Stimulated activated naive CD4-positive, alpha-beta T cell (primary cell): ENCODE results near the gene GPLD1.
A peak's percentile ranks its signal among the peaks of the same experiment; 100 is the strongest.

ENCODE experiments used
- DNase-seq, 6 experiments: peaks; one replicate each; lab custom pipeline; 2025; lab: John Stamatoyannopoulos, UW

Gene GPLD1

GRCh38 chr6:24455061-24455460 lies 34.3 kb downstream of the GPLD1 start:
- no peak for DNase-seq

DNA sequence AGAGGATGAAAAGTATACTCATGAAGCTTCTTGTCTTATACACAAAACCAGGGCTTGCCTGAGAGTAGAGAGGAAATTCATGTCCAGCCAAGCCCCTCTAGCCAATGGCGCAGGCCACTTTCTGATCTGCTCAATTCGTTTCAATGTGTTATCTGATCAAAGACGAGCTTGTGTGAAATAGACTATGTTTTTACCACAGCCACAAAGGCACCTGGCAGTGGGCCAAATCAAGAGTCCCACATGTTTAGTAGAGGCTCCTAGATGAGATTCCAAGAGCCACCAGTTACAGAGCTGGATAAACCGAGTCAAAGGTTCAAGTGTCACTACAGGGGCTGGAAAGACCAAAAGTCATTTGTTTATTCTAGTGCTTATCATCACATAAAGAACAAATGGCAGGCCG lies 34.9 kb downstream of the GPLD1 start:
- DNase-seq, result no peak

- DNase-seq, result no peak
Measured at GRCh38 chr6:24453921-24454320, 35.5 kb downstream of the GPLD1 start.

DNA sequence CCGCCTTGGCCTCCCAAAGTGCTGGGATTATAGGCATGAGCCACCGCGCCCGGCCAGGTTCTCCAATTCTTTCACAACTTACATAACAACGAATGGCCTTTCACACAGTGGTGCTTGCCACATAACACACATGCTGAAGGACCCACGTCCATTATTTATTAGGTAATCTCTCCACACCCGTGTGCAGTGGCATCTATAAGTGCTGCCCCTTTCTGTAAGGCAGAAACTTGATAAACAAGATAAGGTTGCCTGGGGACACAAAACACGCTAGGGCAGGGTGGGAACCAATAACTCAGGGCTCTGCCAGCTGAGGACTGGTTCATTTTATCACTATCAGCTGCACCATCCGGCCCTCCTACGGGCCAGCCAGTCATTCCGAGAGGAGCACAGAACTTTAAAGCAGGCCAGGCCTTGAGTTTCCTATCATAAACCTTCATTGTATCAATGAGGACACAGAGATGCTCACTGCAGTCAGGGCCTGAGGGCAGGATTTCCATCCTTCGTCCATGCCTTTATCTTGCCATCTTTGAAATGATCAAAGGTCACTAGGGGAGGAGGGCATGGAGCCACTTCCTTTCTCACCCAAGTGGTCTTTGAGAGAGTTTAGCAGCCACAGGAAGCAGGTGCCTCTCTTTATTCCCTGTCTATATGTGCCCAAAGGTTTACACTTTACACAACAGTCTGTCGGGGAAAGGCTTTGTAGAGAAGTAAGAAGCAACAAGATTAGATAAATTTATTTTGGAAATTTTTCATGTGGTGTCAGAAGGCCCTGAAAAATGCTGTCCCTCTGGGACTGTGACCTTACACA lies 37.6 kb downstream of the GPLD1 start:
- DNase-seq, result no peak

DNA sequence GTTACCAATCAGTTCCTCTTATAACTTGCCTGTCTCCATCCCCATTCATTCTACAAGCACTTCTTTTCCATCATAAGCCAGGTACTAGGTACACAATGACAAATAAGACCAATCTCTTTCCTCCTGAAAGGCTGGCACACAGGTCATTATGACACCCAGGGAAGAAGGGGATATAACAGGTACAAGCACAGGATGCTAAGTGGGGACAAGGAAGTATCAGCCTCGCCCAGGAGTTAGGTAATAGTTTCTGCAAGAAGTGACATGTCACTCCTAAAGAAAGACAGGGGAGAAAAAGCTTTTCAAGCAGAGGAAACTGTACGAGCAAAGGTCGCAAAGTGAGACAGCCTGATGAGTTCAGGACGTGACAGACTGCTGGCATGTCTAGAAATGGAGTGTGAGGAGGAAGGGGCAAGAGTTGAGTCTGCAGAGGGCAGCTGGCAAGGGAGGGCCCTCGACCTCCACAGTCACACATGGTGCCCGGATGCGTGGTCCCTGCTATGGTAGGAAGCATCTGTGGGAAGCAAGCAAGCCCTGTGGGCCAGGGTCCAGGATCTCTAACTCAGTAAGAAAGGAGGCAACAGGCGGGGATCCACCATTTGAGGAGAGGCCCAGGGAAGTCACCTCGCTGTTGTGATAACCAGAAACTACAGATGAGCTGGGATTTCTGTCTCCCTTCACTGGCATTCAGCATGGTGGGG lies 40.4 kb downstream of the GPLD1 start:
- DNase-seq, result no peak

DNA sequence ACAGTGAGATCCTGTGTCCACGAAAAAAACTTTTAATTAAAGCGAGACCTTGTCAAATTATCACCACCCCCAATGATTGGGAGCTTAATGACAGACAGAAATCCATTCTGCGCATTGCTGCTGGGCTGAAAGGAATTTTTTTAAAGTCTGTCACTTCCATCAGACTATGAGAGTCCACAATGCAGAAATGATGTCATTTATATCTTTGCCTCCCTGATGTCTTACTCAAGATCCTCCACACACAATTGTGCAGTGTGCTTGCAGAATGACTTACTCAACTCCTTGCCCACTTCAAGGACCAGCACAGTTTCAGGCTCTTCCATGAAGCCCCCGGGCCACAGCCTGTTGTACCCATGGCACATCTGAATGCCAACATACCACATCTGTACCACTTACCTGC lies 41.0 kb downstream of the GPLD1 start:
- DNase-seq, result no peak

- DNase-seq, result no peak
Measured at GRCh38 chr6:24446670-24447069, 42.7 kb downstream of the GPLD1 start.

- DNase-seq, result no peak
Measured at GRCh38 chr6:24445704-24446103, 43.7 kb downstream of the GPLD1 start.

GRCh38 chr6:24444588-24444987 lies 44.8 kb downstream of the GPLD1 start:
- no peak for DNase-seq

DNA sequence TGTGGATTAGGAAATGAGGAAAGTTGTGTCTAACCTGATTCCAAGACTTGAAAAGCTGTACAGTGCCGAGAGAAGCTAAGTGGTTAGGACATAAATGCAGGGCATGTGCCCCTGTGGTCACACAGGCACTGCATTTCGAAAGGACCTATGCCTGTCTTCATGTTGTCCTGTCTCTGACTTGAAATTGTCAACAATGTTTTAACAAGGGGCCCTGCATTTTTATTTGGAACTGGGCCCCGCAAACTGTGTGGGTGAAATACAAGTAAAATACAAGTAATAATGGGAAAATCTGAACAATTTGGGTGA lies 47.8 kb downstream of the GPLD1 start:
- DNase-seq, result no peak

DNA sequence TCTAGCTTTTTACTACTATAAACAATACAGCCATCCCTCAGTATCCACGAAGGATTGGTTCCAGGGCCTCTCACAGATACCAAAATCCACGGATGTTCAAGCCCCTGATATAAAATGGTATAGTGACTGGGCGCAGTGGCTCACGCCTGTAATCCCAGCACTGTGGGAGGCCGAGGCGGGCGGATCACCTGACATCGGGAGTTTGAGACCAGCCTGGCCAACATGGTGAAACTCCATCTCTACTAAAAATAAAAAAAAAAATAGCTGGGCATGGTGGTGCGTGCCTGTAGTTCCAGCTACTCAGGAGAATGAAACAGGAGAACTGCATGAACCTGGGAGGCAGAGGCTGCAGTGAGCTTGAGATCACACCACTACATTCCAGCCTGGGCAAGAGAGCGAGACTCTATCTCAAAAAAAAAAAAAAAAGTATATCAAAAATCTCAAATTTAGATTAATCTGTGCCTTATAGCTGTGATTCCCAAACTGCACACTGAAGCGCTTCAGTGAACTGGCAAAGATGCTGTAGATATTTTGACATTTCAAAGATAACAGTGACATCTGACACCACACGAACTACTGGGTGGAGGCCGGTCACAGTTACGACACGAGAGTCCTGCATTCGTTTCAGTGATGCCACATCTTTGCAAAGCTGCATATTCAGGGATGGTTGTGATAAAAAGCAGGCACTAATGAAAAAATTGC lies 48.3 kb downstream of the GPLD1 start:
- DNase-seq, result no peak

- DNase-seq, result no peak
Measured at GRCh38 chr6:24439858-24440539, 49.4 kb downstream of the GPLD1 start.

DNA sequence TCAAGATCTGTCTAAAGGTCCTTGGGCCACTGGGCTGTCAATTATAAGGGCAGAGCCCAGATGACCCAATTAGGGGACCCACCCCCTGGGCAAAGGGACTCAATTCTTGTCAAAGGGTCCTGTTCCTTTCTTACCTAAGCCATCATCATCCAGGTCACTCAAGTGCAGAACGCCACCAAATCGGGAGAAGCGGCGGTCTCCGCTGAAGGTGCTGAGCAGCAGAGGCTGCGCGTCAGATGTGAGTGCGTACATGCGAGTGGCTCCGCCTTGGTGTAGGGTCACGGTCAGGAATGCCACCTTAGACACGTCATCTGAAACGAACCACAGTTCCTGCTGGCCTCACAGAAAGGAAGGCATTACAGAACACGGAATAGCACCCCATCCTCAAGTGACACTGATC lies 52.4 kb downstream of the GPLD1 start:
- DNase-seq, result no peak

- no peak for DNase-seq
Measured at GRCh38 chr6:24432611-24433010, 56.8 kb downstream of the GPLD1 start.

GRCh38 chr6:24431045-24431451 lies 58.3 kb downstream of the GPLD1 start:
- peak in 3 of 6 experiments; percentile 1 to 40 (median 30) for DNase-seq

DNA sequence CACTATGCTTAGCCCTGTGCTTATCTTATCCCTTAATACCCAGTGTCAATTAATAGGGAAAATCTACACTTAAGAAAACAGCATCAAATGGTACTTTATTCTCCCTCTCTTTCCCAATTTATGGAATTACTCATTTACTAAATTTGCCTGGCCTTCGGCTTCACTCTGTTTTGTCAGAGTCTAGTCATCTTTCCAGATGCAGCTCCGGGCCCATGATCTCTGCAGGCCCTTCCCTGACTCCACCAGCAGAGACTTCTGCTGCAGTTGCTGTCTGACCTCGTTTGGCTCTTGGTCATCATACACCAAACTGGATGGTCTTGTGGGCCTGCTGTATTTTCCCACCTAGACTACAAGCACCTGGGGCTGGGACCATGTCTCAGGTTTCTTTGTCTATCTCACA lies 59.3 kb downstream of the GPLD1 start:
- no peak for DNase-seq

- no peak for DNase-seq
Measured at GRCh38 chr6:24429146-24429545, 60.2 kb downstream of the GPLD1 start.

DNA sequence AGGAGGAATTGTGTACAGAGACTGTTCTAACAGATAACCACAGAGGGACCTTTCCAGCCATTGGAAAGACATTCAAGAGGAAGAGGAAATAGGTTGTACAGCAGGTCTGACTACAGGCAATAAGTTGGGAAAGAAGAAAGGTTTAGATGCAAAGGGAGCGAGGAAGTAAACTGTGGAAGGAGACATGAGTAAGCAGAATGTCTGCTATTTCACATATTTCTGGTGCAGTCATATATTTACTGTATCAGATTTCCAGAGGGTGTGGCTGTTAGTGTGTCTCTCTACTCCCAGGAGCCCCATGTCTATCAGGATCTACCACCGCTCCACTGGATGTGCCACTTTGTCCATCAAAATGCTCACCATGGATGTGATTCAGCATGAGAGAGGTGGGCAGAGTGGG lies 60.8 kb downstream of the GPLD1 start:
- DNase-seq, result no peak

DNA sequence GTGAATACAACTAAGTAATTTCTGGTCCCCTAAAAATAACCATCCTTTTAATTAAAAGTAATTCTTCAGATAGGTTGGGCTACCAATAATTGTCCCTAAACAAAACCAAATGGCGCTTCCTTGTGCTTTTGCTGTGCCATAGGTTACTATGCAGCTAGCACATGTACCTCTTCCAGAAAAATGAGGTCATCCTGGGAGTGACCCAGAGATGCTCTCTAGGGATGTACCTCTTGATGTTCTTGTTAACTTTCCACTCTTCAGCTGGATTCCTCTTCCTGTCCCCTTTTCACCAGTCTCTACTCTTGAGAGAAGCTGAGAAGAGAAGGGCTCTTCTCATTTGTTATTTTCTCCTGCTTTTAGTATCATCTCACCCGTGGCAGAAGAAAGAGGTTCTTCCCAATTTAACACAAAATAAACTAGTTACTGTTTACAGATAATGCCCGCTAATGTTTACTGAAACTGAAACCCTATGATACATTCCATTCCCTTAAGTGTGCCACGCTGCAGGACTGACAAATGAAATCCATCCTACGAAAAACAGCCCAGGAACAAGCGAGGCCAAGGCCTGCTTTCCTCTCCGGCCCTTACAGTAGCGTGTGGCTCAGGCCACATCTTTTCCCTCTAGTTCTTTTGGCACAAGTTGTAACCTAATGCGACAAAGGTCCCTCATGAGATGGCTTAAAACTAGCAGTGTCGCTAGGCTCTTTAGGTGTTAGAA lies 62.5 kb downstream of the GPLD1 start:
- DNase-seq, result no peak

GRCh38 chr6:24425091-24425490 lies 64.3 kb downstream of the GPLD1 start:
- DNase-seq, result no peak

GRCh38 chr6:24419526-24419925 lies 69.9 kb downstream of the GPLD1 start:
- DNase-seq, result no peak

GRCh38 chr6:24415753-24416152 lies 73.6 kb downstream of the GPLD1 start:
- DNase-seq, result no peak
